Stimulated activated CD4-positive, alpha-beta T cell treated with anti-CD3 and anti-CD28 coated beads, Interleukin-2, amount 100 ng/mL, for 48 hours (primary cell): ENCODE data around the gene CHPT1.

Source experiments
- DNase-seq, 2 donors: peaks; one replicate each; pipeline ENCODE4 v3.0.0-alpha.2; 2020

Gene CHPT1

GRCh38 chr12:101686176-101686575 is 11.3 kb upstream of the CHPT1 start:
- no peak for DNase-seq

DNA sequence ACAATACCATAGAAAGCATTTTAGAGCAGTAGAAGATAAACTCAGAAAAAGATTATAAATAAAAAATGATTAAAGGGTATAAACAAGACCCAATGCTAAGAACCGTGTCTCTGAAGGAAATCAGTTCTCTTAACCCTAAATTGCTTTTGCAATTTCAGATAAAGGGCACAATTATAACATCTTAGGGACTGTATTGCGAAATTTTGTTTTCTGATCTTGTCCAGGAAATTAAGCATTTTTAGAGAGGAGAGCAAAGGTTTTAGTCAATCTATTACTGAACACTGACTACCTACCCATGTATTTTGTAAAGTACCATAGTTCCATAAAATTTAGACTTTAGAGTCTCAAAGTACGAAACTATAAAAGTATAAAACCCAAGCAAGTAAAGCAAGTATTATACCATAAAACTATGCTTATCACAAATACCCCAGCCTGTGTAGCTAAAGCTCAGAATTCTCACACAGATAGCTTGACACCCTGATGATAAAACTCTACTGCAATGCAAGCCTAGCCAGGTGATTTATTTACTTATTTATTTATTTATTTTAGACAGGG is 6.8 kb upstream of the CHPT1 start:
- no peak for DNase-seq

GRCh38 chr12:101691503-101692096 is 5.8 kb upstream of the CHPT1 start:
- DNase-seq, result no peak

DNA sequence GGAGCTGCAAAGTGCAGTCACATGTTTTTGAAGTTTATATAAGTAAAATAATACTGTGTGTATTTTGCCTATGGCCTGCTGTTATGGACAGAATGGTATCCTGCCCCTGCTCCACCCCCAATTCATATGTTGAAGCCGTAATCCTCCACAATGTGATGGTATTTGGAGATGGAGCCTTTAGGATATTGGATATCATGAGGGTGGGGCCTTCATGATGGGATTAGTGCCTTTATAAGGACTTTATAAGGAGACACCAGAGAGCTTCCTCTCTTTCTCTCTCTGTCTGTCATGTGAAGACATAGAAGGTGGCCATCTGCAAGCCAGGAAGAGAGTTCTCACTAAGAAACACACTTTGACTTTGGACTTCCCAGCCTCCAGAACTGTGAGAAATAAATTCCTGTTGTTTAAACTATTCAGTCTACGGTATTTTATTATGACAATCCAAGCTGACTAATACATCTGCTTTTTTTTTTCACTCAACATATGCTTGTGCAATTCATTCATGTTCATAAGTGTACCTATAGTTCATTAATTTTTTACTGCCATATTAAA is 3.1 kb upstream of the CHPT1 start:
- DNase-seq, result no peak

DNA sequence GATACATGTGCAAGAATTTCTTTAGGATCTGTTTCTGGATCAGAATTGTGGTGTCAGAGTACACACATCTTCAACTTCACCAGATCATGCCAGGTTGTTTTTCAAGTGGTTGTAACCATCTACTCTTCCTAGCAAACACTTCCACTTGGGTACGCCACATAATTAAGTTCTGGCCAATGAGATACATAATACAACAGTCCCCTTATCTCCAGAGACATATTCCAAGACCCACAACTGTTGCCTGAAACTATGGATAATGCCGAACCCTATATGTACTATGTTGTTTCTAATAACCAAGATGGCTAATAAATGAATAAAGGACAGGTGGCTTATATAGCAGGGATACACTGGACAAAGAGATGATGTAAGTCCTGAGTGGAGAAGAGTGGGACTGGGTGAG is 2.5 kb upstream of the CHPT1 start:
- DNase-seq, result no peak

DNA sequence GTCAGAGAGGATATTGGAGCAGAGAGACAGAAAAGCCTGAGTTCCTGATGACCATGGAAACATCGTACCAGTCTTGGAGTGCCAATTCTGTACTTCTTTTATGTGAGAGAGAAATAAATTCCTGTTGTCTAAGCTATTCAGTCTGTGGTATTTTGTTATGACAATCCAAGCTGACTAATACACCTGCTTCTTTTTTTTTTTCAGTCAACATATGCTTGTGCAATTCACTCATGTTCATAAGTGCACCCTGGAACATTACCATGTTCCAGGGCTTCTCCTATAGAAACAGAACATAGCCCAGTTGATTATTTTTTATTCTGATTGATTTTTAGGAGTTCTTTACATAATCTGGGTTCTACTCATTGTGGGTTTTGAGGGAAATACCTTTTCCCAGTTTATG is 1.7 kb upstream of the CHPT1 start:
- DNase-seq, result no peak

DNA sequence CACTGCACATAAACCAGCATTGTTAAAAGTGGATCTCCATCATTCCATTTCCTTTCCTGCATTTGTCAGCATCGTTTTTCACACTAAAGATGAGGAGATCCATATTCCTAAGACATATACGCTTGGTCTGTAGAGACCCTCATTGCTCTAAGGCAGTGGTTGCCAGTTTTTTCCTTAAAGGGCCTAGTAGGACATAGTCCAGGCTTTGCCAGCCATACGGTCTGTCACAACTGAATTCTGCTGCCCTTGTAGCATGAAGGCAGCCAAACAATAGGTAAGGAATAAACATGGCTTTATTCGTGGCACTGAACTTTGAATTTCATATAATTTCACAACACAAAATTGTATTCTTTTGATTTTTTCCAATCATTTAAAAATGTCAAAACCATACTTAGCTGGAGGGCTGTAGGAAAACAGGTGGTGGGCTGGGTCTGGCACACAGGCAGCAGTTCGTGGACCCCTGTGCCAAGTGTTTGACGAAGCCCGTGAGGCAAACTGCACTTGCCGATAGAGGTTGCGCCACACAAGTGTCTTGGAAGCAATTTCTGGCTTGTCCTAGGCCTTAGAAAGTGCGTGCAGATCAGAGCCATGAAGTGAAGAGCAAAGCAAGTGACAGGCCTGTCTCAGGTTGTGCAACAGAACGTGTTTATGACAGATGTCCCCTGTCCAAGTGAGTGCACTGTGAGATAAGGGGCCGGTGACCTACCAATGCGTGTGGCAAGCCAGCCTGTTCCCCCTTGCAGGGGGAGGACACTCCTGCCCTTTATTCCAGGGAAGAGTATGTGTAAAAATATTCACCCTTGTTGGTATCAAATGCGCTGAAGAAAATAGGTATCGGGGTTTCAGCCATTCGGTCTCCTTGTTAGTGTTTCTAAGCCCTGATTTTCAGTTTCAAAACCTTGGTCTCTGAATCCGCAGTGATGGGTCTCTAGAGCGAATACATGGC is 916 bp upstream of the CHPT1 start:
- no peak for DNase-seq

GRCh38 chr12:101697930-101698799 is 725 bp downstream of the CHPT1 start:
- DNase-seq, result peak in 1 of 2 donors; percentile 7

- DNase-seq, result peak in 1 of 2 donors; percentile 3
Measured at GRCh38 chr12:101698800-101699347, 1.4 kb downstream of the CHPT1 start.

GRCh38 chr12:101700299-101700820 is 2.9 kb downstream of the CHPT1 start:
- DNase-seq, result no peak

DNA sequence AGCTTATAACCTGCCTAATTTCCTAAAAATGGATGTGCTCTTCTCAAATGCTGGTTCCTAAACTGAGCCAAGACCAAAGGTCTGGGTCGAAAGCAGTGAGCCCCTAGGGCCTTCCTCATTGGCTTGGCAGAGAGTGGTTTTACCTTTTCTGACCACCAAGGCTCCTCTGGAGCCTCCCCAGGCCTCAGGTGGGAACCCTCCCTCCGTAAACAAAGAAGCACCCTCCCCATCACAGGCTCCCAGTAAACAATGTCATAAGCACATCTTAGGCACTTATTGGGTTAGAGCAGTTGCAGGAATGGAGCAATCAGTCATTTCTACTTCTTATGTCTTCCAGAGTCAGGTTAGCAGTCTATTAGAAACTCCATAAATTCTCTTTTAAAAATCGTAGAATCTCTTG is 6.0 kb downstream of the CHPT1 start:
- DNase-seq, result no peak

GRCh38 chr12:101706403-101706802 is 9.0 kb downstream of the CHPT1 start:
- no peak for DNase-seq

DNA sequence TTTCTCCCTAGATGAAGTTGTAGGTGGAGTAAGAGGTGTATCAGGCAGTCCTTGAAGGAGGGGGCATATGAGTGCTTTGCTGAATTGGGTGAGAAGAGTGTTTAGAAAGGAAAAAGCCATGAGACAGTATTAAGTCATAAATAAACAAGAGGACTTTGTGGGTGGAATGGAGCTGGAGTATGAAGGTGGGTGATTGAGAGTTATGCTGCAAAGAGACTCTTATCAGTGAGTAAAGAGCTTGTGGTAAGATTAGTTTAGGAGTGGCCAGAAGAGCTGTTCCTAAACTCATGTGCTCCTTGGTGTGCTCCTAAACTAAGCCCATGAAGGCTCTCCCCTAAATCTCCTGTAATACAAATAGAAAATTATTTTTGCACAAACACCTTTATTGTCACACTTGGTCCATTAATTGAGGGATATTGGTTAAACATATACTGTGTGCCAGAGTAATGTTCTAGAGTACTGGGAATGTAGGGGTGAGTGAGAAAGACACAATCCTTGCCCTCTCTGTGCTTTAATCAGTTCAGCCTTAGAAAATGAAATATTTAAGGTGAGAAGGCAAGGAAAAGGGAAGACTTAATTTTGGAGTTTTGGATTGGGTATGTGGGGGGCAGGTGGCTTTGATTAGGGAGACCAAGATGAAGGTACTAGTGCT is 9.8 kb downstream of the CHPT1 start:
- DNase-seq, result no peak

- DNase-seq, result no peak
Measured at GRCh38 chr12:101710288-101710687, 12.8 kb downstream of the CHPT1 start.

GRCh38 chr12:101713059-101713682 is 15.7 kb downstream of the CHPT1 start:
- no peak for DNase-seq

- DNase-seq, result no peak
Measured at GRCh38 chr12:101713930-101714329, 16.5 kb downstream of the CHPT1 start.

DNA sequence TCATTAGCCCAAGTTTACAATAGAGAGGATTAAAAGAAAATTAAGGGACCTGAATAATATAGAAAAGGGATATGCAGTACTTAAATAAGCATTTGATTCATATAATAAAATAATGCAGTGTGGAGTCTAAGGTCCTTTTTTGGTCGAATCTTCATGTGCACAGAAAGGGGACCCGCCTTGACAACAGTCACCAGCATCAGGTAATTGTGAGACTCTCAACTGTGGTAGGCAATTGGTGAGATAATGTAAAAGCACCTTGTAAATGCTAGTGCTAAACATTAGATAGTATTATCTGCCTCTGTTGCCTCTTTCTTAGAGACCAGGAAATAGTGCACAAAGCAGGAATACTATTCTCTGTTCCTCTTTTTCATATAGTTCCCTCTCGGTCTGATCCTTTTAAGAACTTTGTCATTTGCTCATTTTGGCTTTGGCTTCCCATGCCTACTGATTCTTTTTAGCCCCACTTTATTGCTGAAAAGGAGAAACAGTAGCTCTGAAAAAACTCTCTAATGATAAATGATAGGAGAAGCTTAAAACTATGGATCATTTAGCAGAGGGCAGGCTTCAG is 17.5 kb downstream of the CHPT1 start:
- no peak for DNase-seq

DNA sequence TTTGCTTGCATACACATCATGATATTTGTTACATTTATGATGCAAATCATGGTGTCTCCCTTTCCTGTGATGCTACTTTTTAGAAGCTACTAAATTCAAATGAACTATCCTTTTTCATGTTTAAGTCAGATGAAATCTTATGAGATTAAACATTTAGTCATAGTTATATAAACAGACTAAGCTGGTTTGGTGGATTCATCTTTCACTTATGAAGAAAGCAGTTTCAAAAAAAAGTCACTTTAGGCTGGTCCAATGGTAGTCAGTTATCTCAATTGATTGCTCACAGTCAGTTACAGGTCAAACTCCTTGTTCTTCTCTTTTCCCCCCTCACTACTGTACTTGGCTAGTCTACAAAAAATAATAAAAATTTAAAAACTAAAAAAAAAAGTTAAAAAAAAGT is 22.1 kb downstream of the CHPT1 start:
- no peak for DNase-seq

DNA sequence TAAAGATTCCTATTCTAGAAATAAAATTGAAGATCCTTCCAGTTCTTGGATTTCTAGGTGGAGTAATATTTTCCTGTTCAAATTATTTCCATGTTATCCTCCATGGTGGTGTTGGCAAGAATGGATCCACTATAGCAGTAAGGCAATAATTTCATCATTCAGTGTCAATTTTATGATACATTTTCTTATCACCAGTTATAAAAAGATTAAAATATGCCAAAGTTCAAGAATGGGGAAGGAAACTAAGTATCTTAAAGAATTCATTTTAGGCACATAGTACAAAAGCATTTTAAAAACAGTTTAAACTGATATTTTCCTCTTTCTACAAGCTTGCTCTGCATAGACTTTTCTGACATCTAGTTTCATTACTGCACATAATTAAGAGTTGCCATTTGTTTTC is 22.7 kb downstream of the CHPT1 start:
- DNase-seq, result no peak

- no peak for DNase-seq
Measured at GRCh38 chr12:101722392-101722791, 25.0 kb downstream of the CHPT1 start.

DNA sequence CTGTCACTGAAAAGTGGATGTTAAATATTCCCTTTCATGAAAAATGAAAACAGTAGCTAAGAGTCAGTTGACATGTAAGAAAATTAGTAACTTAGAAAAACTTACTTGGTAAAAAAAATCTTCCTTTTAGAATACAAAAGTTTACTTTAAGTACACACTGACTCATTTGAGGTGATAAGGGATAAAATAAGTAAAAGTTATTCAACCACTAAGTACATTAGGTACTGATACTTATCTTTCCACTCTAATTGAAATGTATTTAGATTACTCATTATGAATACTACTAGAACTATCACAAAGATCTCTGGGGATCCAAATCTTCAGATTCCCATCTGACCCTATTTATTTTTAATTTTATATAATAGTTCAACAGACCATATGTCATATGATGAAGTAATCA is 29.7 kb downstream of the CHPT1 start:
- no peak for DNase-seq
